Mammary epithelial cell (primary cell): ENCODE results near the gene BCL2L1.

ENCODE experiments used
- CTCF ChIP-seq, 2 donors: IDR thresholded peaks in 1 of 2; conservative IDR thresholded peaks in 1 of 2; 2 replicates each; pipeline ENCODE4 v1.5.1; 2011 to 2012; ENCODE audit warnings: inconsistent platforms in 2 of 2, low read length in 2 of 2, mild to moderate bottlenecking in 2 of 2, control low read depth in 1 of 2, low read depth in 1 of 2; ENCODE audit not compliant: insufficient read depth in 1 of 2; ENCODE audit errors: extremely low read depth in 1 of 2
- EZH2 ChIP-seq: IDR thresholded peaks from 2 replicates; pipeline ENCODE4 v1.6.1; 2012; ENCODE audit warnings: low read length, inconsistent platforms, borderline replicate concordance

- no peak for TF ChIP-seq CTCF (conservative IDR thresholded peaks at IDR 0.05 in 1 of 2, IDR thresholded peaks at IDR 0.05 in 1 of 2; ENCODE audit: extremely low read depth in 1 of 2, insufficient read depth in 1 of 2, low read depth in 1 of 2, low read length in 2 of 2)
- no peak for TF ChIP-seq EZH2
Observed at GRCh38 chr20:31707258-31707615, 15.4 kb downstream of the BCL2L1 start.
